Stimulated activated CD8-positive, alpha-beta memory T cell treated with anti-CD3 and anti-CD28 coated beads, Interleukin-7, amount 100 ng/mL, for 1 hour (primary cell): ENCODE results near the gene NDUFAF3.

Experiments
- DNase-seq, 2 donors: peaks; one replicate each; pipeline ENCODE4 v3.0.0-alpha.2; 2020; ENCODE audit warnings: low read depth in 2 of 2

NDUFAF3 gene

GRCh38 chr3:49054344-49054862 is 32.5 kb downstream of the NDUFAF3 start:
- no peak for DNase-seq

GRCh38 chr3:49057268-49057667 is 35.3 kb downstream of the NDUFAF3 start:
- no peak for DNase-seq

GRCh38 chr3:49058011-49058410 is 36.1 kb downstream of the NDUFAF3 start:
- DNase-seq = no peak
